Neuronal stem cell (in vitro differentiated cells): Measurements from ENCODE around the gene FGFBP3.
"Not testable (repeated sequence)": the region's sequence is repeated elsewhere in the genome, so short reads cannot be mapped to it uniquely, and the experiment has no call there.

Source experiments
- DNase-seq: peaks from one replicate; pipeline ENCODE4 v3.0.0-alpha.2; 2013; ENCODE audit warnings: low spot score
- H2AFZ ChIP-seq: one replicate; pipeline ENCODE4 v1.6.1; 2013; ENCODE audit warnings: mild to moderate bottlenecking, low read length, inconsistent platforms
- H2AK5ac ChIP-seq: 2 replicates; pipeline ENCODE4 v1.6.1; 2013; ENCODE audit warnings: low read depth, mild to moderate bottlenecking, inconsistent platforms, low read length, moderate library complexity, mixed read lengths
- H2BK120ac ChIP-seq: 2 replicates; pipeline ENCODE4 v1.6.1; 2013; ENCODE audit warnings: low read depth, mild to moderate bottlenecking, inconsistent platforms, low read length, moderate library complexity, mixed read lengths
- H2BK12ac ChIP-seq: one replicate; pipeline ENCODE4 v1.6.1; 2013; ENCODE audit warnings: low read length, inconsistent platforms
- H2BK15ac ChIP-seq: 2 replicates; pipeline ENCODE4 v1.6.1; 2013; ENCODE audit warnings: mild to moderate bottlenecking, low read length, inconsistent platforms, mixed read lengths
- H2BK5ac ChIP-seq: one replicate; pipeline ENCODE4 v1.6.1; 2013; ENCODE audit warnings: inconsistent platforms, mild to moderate bottlenecking, low read length, moderate library complexity
- H3K14ac ChIP-seq: one replicate; pipeline ENCODE4 v1.6.1; 2013; ENCODE audit warnings: low read length, inconsistent platforms
- H3K18ac ChIP-seq: 2 replicates; pipeline ENCODE4 v1.6.1; 2013; ENCODE audit warnings: low read length, inconsistent platforms
- H3K23ac ChIP-seq: 2 replicates; pipeline ENCODE4 v1.6.1; 2013; ENCODE audit warnings: low read depth, mild to moderate bottlenecking, mixed read lengths, low read length, inconsistent platforms; ENCODE audit not compliant: poor library complexity
- H3K27ac ChIP-seq: replicated peaks from 3 replicates; pipeline ENCODE4 v1.5.1; 2013; ENCODE audit warnings: low read length, inconsistent platforms
- H3K27me3 ChIP-seq, 3 experiments: 2 replicates each; pipeline ENCODE4 v1.6.1; 2013; ENCODE audit warnings: low read length in 3 of 3, mild to moderate bottlenecking in 2 of 3, inconsistent platforms in 1 of 3, low read depth in 1 of 3, mixed read lengths in 1 of 3, moderate library complexity in 1 of 3; ENCODE audit not compliant: control insufficient read depth in 3 of 3, insufficient read depth in 3 of 3
- H3K36me3 ChIP-seq, 2 donors: replicated peaks in 1 of 2; 2 replicates each; pipeline ENCODE4 v1.6.1; 2013; ENCODE audit warnings: low read length in 2 of 2; ENCODE audit not compliant: control insufficient read depth in 2 of 2, insufficient read depth in 2 of 2
- H3K4ac ChIP-seq: 2 replicates; pipeline ENCODE4 v1.6.1; 2013; ENCODE audit warnings: inconsistent platforms, mild to moderate bottlenecking, low read length, moderate library complexity
- H3K4me1 ChIP-seq, 2 donors: 1 replicate in 1 of 2; 2 replicates in 1 of 2; pipeline ENCODE4 v1.6.1; 2013; ENCODE audit warnings: low read length in 2 of 2, low read depth in 1 of 2; ENCODE audit not compliant: control insufficient read depth in 2 of 2, insufficient read depth in 1 of 2
- H3K4me2 ChIP-seq: one replicate; pipeline ENCODE4 v1.6.1; 2013; ENCODE audit warnings: mild to moderate bottlenecking, low read length, inconsistent platforms; ENCODE audit not compliant: insufficient read depth, poor library complexity, severe bottlenecking
- H3K4me3 ChIP-seq, 2 donors: 2 replicates each; pipeline ENCODE4 v1.5.1; 2013; ENCODE audit warnings: low read length in 2 of 2, mild to moderate bottlenecking in 2 of 2, inconsistent platforms in 1 of 2, moderate library complexity in 1 of 2
- H3K79me1 ChIP-seq: one replicate; pipeline ENCODE4 v1.6.1; 2013; ENCODE audit warnings: low read depth, mild to moderate bottlenecking, inconsistent platforms, low read length, moderate library complexity
- H3K9ac ChIP-seq: one replicate; pipeline ENCODE4 v1.6.1; 2013; ENCODE audit warnings: mild to moderate bottlenecking, low read depth, low read length, inconsistent platforms; ENCODE audit not compliant: poor library complexity
- H3K9me3 ChIP-seq, 2 donors: replicated peaks in 1 of 2; 2 replicates each; pipeline versions ENCODE3 to v1.6.1; 2013; ENCODE audit warnings: low read length in 2 of 2, mild to moderate bottlenecking in 2 of 2, inconsistent platforms in 1 of 2, low read depth in 1 of 2, mixed read lengths in 1 of 2, moderate library complexity in 1 of 2; ENCODE audit not compliant: control insufficient read depth in 2 of 2, insufficient read depth in 1 of 2
- H4K8ac ChIP-seq: one replicate; pipeline ENCODE4 v1.6.1; 2013; ENCODE audit warnings: low read depth, mild to moderate bottlenecking, inconsistent platforms, low read length, moderate library complexity
- H4K91ac ChIP-seq: one replicate; pipeline ENCODE4 v1.6.1; 2013; ENCODE audit warnings: low read length, low read depth, mild to moderate bottlenecking, inconsistent platforms; ENCODE audit not compliant: poor library complexity
- WGBS, 2 donors: extraction: QIAGEN DNeasy Blood & Tissue Kit; methylation state at CpG; one replicate each; pipeline ENCODE4 v1.1.7; 2013; ENCODE audit warnings: missing lambda C conversion rate in 2 of 2, mixed read lengths in 1 of 2; ENCODE audit not compliant: insufficient read length in 2 of 2, insufficient replicate concordance in 1 of 2; ENCODE audit errors: extremely low coverage in 2 of 2; 5-methylcytosine and 5-hydroxymethylcytosine counted together

Gene FGFBP3

GRCh38 chr10:91901784-91902677 is 7.3 kb downstream of the FGFBP3 start:
- Histone ChIP-seq H3K9ac (no peak overlapping the region), H2AK5ac (no peak overlapping the region), H4K91ac (no peak overlapping the region), H3K23ac (no peak overlapping the region), H3K18ac (no peak overlapping the region), H2BK12ac (no peak overlapping the region), H3K4ac (no peak overlapping the region), H2AFZ (no peak overlapping the region), H3K4me2 (no peak overlapping the region), H2BK120ac (no peak overlapping the region), H3K27ac (no peak overlapping the region), H3K27me3 (no peaks in the 10 kb centered on the region), H3K79me1 (peaks cover 2% of the 10 kb centered on the region), H4K8ac (no peak overlapping the region), H2BK5ac (no peak overlapping the region), H3K4me3 (no peak overlapping the region), H2BK15ac (no peak overlapping the region), H3K36me3 (peaks cover 4 to 26% of the 10 kb centered on the region in 2 donors), H3K14ac (no peak overlapping the region), H3K4me1 (peaks cover 4 to 9% of the 10 kb centered on the region in 2 donors), H3K9me3 (peaks cover 3 to 26% of the 10 kb centered on the region in 2 donors)
- DNase-seq, result no peak
- WGBS, 2 donors, result no CpG with 5 or more reads among the region's 2 CpGs

GRCh38 chr10:91897421-91897820 is 11.9 kb downstream of the FGFBP3 start:
- H3K23ac ChIP-seq, result no peak overlapping the region
- no peak overlapping the region for H3K4ac ChIP-seq
- no peaks in the 10 kb centered on the region for H3K79me1 ChIP-seq
- no peak overlapping the region for H3K4me3 ChIP-seq
- WGBS, 2 donors, result no CpG with 5 or more reads among the region's 8 CpGs
- H3K9me3 ChIP-seq, result peaks cover 7 to 14% of the 10 kb centered on the region in 2 donors
- peaks cover 4 to 16% of the 10 kb centered on the region in 2 donors for H3K4me1 ChIP-seq
- no peak overlapping the region for H2BK120ac ChIP-seq
- H3K18ac ChIP-seq, result peak overlapping the region; percentile 25
- H3K36me3 ChIP-seq, result peaks cover 0 to 1% of the 10 kb centered on the region in 2 donors
- no peak overlapping the region for H2BK15ac ChIP-seq
- no peak overlapping the region for H3K27ac ChIP-seq
- no peak for DNase-seq
- no peak overlapping the region for H3K4me2 ChIP-seq
- H3K14ac ChIP-seq, result no peak overlapping the region
- no peak overlapping the region for H2AK5ac ChIP-seq
- no peak overlapping the region for H4K91ac ChIP-seq
- peak overlapping the region; percentile 66 for H2AFZ ChIP-seq
- H4K8ac ChIP-seq, result no peak overlapping the region
- H2BK12ac ChIP-seq, result no peak overlapping the region
- H3K27me3 ChIP-seq, result no peaks in the 10 kb centered on the region
- no peak overlapping the region for H3K9ac ChIP-seq
- H2BK5ac ChIP-seq, result no peak overlapping the region

- Histone ChIP-seq H3K36me3 (peaks cover 0 to 1% of the 10 kb centered on the region in 2 donors), H2BK5ac (no peak overlapping the region), H3K23ac (no peak overlapping the region), H2BK120ac (no peak overlapping the region), H2BK12ac (no peak overlapping the region), H3K9ac (no peak overlapping the region), H3K14ac (no peak overlapping the region), H4K8ac (no peak overlapping the region), H3K9me3 (peaks cover 7 to 14% of the 10 kb centered on the region in 2 donors), H3K4ac (no peak overlapping the region), H3K4me3 (no peak overlapping the region), H4K91ac (no peak overlapping the region), H2AFZ (no peak overlapping the region), H3K27me3 (no peaks in the 10 kb centered on the region), H3K27ac (no peak overlapping the region), H2AK5ac (no peak overlapping the region), H2BK15ac (no peak overlapping the region), H3K4me1 (peaks cover 4 to 17% of the 10 kb centered on the region in 2 donors), H3K79me1 (no peaks in the 10 kb centered on the region), H3K18ac (no peak overlapping the region), H3K4me2 (no peak overlapping the region)
- WGBS, 2 donors, result no CpG with 5 or more reads among the region's 3 CpGs
- no peak for DNase-seq
These were observed 13.0 kb downstream of the FGFBP3 start for GRCh38 chr10:91896212-91896756.

DNA sequence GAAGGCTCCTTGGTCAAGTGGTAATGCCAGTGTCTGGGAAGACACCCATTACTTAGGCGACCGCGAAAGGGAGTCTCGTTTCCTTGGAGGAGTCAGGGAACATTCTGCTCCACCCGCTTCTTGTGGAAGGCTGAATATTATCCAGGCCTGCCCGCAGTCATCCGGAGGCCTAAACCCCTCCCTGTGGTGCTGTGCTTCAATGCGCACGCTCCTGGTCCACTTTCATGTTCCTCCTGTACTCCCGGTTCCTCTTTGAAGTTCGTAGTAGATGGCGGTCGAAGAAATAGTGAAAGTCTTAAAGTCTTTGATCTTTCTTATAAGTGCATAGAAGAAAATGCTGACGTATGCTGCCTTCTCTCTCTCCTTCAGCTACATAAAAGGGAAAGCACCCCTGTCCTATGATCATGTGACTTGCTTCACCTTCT is 15.0 kb downstream of the FGFBP3 start:
- H3K4ac ChIP-seq, H3K9ac ChIP-seq, H4K91ac ChIP-seq, H3K36me3 ChIP-seq, H3K27me3 ChIP-seq, H4K8ac ChIP-seq, H2BK15ac ChIP-seq, DNase-seq, H3K9me3 ChIP-seq, H3K18ac ChIP-seq, H2AK5ac ChIP-seq, H3K14ac ChIP-seq, H3K23ac ChIP-seq, H3K27ac ChIP-seq, H2BK120ac ChIP-seq, H2BK12ac ChIP-seq, H3K4me2 ChIP-seq, H3K4me3 ChIP-seq, H2BK5ac ChIP-seq, H2AFZ ChIP-seq, H3K79me1 ChIP-seq: not testable (repeated sequence)
- WGBS, 2 donors, result no CpG with 5 or more reads among the region's 14 CpGs
- H3K4me1 ChIP-seq, result peaks cover 6 to 22% of the 10 kb centered on the region in 2 donors
